Keratinocyte (primary cell): ENCODE results near the gene MAS1L. TPM values are rescaled to one million over a fixed set of nuclear protein-coding genes. Genes with fewer than 3 reads are reported as not detected.

ENCODE experiments used
- DNase-seq: peaks from one replicate; pipeline ENCODE4 v3.0.0-alpha.2; 2011; ENCODE audit warnings: low read depth, missing footprints, low spot score
- FAIRE-seq: peaks from 2 replicates; lab custom pipeline; 2011; peaks lifted over from hg19 to GRCh38; lab: Jason Lieb, UNC
- H2AFZ ChIP-seq: 2 replicates; pipeline ENCODE4 v1.6.0; 2012; ENCODE audit warnings: low read length, control low read depth, inconsistent platforms; ENCODE audit not compliant: control insufficient read depth
- H3K27ac ChIP-seq: 2 replicates; pipeline ENCODE4 v1.5.1; 2011; ENCODE audit warnings: low read length; ENCODE audit not compliant: control insufficient read depth, insufficient read depth
- H3K27me3 ChIP-seq: 3 replicates; pipeline ENCODE4 v1.6.0; 2011; ENCODE audit warnings: low read length; ENCODE audit not compliant: control insufficient read depth, insufficient read depth; ENCODE audit errors: extremely low read depth
- H3K36me3 ChIP-seq, 2 experiments: 2 replicates in 1 of 2; 3 replicates in 1 of 2; pipeline ENCODE4 v1.5.1; 2011; ENCODE audit warnings: low read length in 2 of 2, mild to moderate bottlenecking in 1 of 2; ENCODE audit not compliant: control insufficient read depth in 2 of 2, insufficient read depth in 2 of 2; ENCODE audit errors: extremely low read depth in 1 of 2
- H3K4me1 ChIP-seq: 3 replicates; pipeline ENCODE4 v1.5.1; 2011; ENCODE audit warnings: low read length; ENCODE audit not compliant: control insufficient read depth, insufficient read depth; ENCODE audit errors: extremely low read depth
- H3K4me2 ChIP-seq: 3 replicates; pipeline ENCODE4 v1.6.0; 2011; ENCODE audit warnings: low read depth, low read length; ENCODE audit not compliant: control insufficient read depth, insufficient read depth; ENCODE audit errors: extremely low read depth
- H3K4me3 ChIP-seq, 3 experiments: fragments of 200-600 bp in 1 of 3; sonication (generic) in 1 of 3; 2 replicates in 2 of 3; 3 replicates in 1 of 3; pipeline ENCODE4 v1.5.1; 2011 to 2016; ENCODE audit warnings: low read length in 3 of 3, mild to moderate bottlenecking in 3 of 3, control low read depth in 2 of 3, inconsistent platforms in 1 of 3, low read depth in 1 of 3, mixed read lengths in 1 of 3, mixed run types in 1 of 3, moderate library complexity in 1 of 3; ENCODE audit not compliant: control insufficient read depth in 2 of 3, insufficient read depth in 2 of 3; ENCODE audit errors: extremely low read depth in 1 of 3
- H3K79me2 ChIP-seq: 2 replicates; pipeline ENCODE4 v1.6.0; 2012; ENCODE audit warnings: low read length; ENCODE audit not compliant: control insufficient read depth, insufficient read depth
- H3K9ac ChIP-seq: 3 replicates; pipeline ENCODE4 v1.6.0; 2011; ENCODE audit warnings: low read length; ENCODE audit not compliant: control insufficient read depth, insufficient read depth; ENCODE audit errors: extremely low read depth
- H3K9me1 ChIP-seq: 3 replicates; pipeline ENCODE4 v1.6.0; 2011; ENCODE audit warnings: low read length; ENCODE audit not compliant: control insufficient read depth, insufficient read depth; ENCODE audit errors: extremely low read depth
- H3K9me3 ChIP-seq: 2 replicates; pipeline ENCODE4 v1.5.1; 2012; ENCODE audit warnings: low read depth, low read length; ENCODE audit not compliant: control insufficient read depth
- H4K20me1 ChIP-seq: 3 replicates; pipeline ENCODE4 v1.6.0; 2011; ENCODE audit warnings: low read length; ENCODE audit not compliant: control insufficient read depth, insufficient read depth; ENCODE audit errors: extremely low read depth
- CTCF ChIP-seq, 3 experiments: IDR thresholded peaks in 1 of 3; conservative IDR thresholded peaks in 1 of 3; optimal IDR thresholded peaks in 1 of 3; 2 replicates in 2 of 3; 3 replicates in 1 of 3; pipeline versions ENCODE3 to v1.5.1; 2011; ENCODE audit warnings: low read length in 3 of 3, mild to moderate bottlenecking in 3 of 3, moderate library complexity in 2 of 3, control low read depth in 1 of 3, inconsistent platforms in 1 of 3; ENCODE audit not compliant: insufficient read depth in 2 of 3; ENCODE audit errors: extremely low read depth in 1 of 3
- EZH2 ChIP-seq: IDR thresholded peaks from one replicate; pipeline ENCODE4 v1.6.1; 2012; ENCODE audit warnings: inconsistent platforms, mild to moderate bottlenecking, low read length, moderate library complexity
- dilution Hi-C: fragments of 300-500 bp; cut with MboI; formaldehyde crosslinking; loops from one replicate; pipeline ENCODE4 v1.7.0; 2020; ENCODE audit warnings: low sequenced_read_pairs; ENCODE audit not compliant: extremely low pct_ligation_motif_present
- polyA plus RNA-seq, 5 experiments: library from polyadenylated mRNA; depleted of rRNA in 3 of 5; stranded (reverse) in 3 of 5; stranded (forward) in 1 of 5; unstranded in 1 of 5; fragments of >200 nt; gene quantifications; 1 replicate in 1 of 5; 2 replicates in 3 of 5; 3 replicates in 1 of 5; pipeline versions ENCODE4 v1.2.1 to v1.2.3, GENCODE V29; 2011 to 2012; ENCODE audit warnings: missing spikeins in 2 of 5, low read depth in 1 of 5, low replicate concordance in 1 of 5

The MAS1L gene
- polyA plus RNA-seq, 1 donor (not counting 4 experiments of a cell fraction or from before 2014, with no cell fraction given): not detected

DNA sequence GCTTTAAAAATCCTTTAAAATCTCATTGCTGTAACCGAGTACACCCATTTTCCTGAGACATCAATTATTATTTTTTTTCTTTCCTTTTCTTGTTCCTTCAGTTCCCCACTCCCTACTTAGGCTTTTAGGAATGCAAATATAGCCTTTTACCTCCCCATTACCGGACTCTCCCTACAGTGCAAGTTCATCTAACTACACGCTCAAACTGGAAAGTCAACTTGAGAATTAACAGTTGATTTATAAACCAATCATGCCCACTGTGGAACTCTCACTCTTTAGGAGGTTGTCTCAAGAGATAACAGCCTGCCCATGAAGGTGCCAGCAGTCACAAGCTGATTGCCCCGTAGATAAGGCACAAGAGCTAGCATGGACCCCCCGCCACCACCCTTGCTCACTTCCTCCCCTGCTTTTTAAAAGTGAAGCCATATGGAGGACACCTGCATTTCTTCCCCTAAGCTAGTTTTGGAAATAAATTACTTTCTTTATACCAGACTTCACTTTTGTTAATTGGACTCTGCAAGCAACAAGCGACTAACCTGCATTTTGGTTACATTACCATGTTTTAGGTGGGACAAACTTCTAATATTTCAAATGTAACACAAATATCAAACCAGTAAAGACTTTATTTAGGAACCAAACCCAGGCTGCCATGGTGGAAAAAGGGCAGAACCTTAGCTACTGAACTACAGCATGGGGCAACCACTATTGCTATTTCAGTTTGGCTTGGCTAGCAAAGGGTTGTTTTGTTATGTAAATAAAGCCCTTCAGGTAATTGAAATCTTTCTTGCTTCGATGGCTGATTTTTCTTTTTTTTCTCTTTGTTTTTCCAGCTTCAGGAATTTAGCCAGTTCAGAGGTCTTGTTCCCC lies 36.9 kb upstream of the MAS1L start:
- no peak for FAIRE-seq
- Histone ChIP-seq H3K9me1 (no peaks in the 10 kb centered on the region), H3K4me2 (no peak overlapping the region), H3K4me3 (no peak overlapping the region), H3K79me2 (no peaks in the 10 kb centered on the region), H3K9ac (no peak overlapping the region), H3K27ac (no peak overlapping the region), H3K9me3 (no peaks in the 10 kb centered on the region), H3K36me3 (no peaks in the 10 kb centered on the region), H3K27me3 (peaks cover 3% of the 10 kb centered on the region), H2AFZ (no peak overlapping the region), H4K20me1 (no peaks in the 10 kb centered on the region), H3K4me1 (no peaks in the 10 kb centered on the region)
- dilution Hi-C loops: no loop called here
- DNase-seq: no peak
- TF ChIP-seq EZH2 (no peak), CTCF (optimal IDR thresholded peaks at IDR 0.05 in 1 of 3, IDR thresholded peaks at IDR 0.05 in 1 of 3, conservative IDR thresholded peaks at IDR 0.05 in 1 of 3; ENCODE audit: extremely low read depth in 1 of 3, insufficient read depth in 2 of 3, low read length in 3 of 3) (no peak)

DNA sequence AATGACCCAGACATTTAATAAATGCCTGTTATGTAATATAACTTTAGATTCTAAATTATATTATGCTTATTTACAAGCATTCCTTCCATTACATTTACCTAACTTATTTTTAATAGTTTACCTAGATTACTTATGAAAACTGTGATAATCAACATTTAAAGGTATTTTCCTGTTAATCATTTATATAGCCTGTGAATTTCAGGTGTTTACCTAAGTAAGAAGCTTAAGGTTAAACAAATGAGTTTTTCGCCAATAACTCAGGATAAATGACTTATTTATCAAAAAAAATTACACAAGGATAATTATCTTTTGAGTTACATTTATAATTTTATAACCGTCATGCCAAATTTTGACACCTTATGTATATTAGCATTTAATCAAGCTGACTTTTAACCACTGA lies 36.3 kb upstream of the MAS1L start:
- Histone ChIP-seq H3K9ac (no peak overlapping the region), H3K4me1 (no peaks in the 10 kb centered on the region), H3K9me1 (no peaks in the 10 kb centered on the region), H4K20me1 (no peaks in the 10 kb centered on the region), H3K27me3 (peaks cover 3% of the 10 kb centered on the region), H3K4me3 (no peak overlapping the region), H3K79me2 (no peaks in the 10 kb centered on the region), H2AFZ (no peak overlapping the region), H3K4me2 (no peak overlapping the region), H3K9me3 (no peaks in the 10 kb centered on the region), H3K36me3 (no peaks in the 10 kb centered on the region), H3K27ac (no peak overlapping the region)
- TF ChIP-seq CTCF (optimal IDR thresholded peaks at IDR 0.05 in 1 of 3, IDR thresholded peaks at IDR 0.05 in 1 of 3, conservative IDR thresholded peaks at IDR 0.05 in 1 of 3; ENCODE audit: extremely low read depth in 1 of 3, insufficient read depth in 2 of 3, low read length in 3 of 3) (no peak), EZH2 (no peak)
- dilution Hi-C loops: no loop called here
- no peak for FAIRE-seq
- no peak for DNase-seq
